ENCODE measurements around the gene BCAR1. TPM values are rescaled to one million over a fixed set of nuclear protein-coding genes. Genes with fewer than 3 reads are reported as not detected.
"Not testable (repeated sequence)": the region's sequence is repeated elsewhere in the genome, so short reads cannot be mapped to it uniquely, and the experiment has no call there.

The BCAR1 gene
- total RNA-seq, 1 donor: 33.4 TPM

DNA sequence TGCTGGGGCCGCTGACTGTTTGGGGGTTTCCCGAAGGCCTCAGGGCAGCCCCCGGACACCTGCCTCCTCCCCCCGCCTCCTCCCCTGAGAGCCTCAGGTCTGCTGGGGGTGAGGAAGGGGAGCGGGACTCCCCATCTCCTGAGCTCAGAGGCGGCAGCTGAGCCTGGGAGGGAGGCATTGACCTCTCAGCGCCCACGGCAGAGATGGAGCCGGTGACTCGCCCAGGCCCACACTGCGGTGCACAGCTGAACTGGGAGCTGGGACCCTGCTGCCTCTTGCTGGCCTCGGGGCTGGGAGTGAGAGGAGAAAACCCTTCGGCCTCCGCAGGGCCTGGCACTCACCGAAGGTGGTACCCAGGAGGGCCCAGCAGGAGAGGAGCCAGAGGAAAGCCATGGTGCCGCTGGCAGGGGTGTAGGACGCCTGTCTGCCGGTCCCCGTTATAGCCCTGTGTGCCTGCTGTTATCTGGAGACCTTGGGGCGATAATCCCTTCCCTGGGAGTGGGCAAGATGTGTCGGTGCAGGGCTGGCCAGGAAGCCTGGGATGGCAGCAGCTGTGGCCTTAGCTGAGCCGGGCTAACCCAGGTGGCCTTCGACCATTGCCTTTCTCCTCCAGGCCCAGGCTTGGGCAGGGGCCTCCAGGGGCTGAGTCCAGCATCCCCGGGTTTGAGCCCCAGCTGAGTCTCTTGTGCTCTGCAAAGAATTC lies 44.5 kb downstream of the BCAR1 start, which contains the start of gene CTRB2:
TSS of gene CTRB2 (minus strand) at position 413 of the 703 bp plus-strand sequence. CDS start at position 393, 20 bp downstream.
- H3K4me3 ChIP-seq (ENCODE audit: low read depth, low read length): no peak within 1 kb of the TSS
- TF ChIP-seq, protein P1, sequence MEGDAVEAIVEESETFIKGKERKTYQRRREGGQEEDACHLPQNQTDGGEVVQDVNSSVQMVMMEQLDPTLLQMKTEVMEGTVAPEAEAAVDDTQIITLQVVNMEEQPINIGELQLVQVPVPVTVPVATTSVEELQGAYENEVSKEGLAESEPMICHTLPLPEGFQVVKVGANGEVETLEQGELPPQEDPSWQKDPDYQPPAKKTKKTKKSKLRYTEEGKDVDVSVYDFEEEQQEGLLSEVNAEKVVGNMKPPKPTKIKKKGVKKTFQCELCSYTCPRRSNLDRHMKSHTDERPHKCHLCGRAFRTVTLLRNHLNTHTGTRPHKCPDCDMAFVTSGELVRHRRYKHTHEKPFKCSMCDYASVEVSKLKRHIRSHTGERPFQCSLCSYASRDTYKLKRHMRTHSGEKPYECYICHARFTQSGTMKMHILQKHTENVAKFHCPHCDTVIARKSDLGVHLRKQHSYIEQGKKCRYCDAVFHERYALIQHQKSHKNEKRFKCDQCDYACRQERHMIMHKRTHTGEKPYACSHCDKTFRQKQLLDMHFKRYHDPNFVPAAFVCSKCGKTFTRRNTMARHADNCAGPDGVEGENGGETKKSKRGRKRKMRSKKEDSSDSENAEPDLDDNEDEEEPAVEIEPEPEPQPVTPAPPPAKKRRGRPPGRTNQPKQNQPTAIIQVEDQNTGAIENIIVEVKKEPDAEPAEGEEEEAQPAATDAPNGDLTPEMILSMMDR (IDR thresholded peaks at IDR 0.05; ENCODE audit: insufficient read depth, low read length): no peak
- DNase-seq (ENCODE audit: low read depth): no peak

DNA sequence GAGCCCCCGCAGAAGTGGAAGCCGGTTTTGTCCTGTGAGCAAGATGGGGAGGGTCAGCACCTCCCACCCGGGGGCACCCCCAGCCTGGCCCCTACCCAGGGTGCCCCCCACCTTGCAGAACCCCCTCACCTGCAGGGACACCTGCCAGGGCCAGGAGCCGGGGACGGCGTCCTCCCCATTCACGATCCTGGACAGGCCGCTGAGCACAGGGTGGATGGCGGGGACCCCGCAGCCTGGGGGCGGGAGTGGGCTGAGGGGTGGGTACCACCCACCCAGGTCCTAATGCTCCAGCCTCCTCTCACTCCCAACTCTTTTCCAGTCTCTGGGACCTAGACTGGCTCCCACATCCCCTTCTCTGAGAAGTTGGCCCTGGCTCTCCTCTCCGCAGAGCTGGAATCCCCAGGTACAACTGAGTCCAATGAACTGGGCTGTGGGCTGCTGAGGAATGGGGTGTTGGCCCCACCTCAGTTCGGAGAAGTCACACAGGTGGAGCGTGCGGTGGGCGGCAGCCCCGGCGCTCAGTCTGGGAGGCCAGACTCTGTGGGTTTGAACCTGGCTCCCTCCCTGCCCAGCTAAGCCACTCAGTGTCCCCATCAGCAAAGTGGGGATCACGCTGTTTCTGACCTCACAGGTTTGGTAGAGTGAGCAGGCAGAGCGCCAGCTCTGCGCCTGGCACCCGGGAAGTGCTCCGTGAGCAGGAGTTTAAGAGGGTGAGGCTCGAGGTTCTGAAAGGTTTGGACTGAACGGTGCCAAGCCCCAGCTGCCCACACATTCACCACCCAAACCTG lies 45.3 kb downstream of the BCAR1 start:
- H3K4me3 ChIP-seq (ENCODE audit: low read depth, low read length); DNase-seq (ENCODE audit: low read depth): not testable (repeated sequence)

DNA sequence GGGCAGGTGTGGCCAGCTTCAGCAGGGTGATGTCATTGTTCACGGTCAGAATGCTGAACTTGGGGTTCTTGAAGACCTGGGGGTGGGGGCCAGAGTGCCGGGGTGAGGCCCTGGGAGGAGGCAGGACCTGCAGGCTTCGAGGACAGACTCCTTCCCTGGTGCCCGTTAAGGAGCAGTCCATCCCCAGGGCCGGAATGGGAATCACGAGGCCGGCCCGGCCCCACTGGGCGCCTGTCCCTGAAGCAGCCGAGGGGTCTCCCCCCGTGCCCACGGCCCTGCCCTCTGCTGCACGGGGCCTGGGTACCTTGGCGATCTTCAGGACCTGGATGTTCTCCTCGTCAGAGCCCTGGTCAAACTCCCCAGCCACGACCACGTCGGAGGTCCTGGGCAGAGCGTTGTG lies 46.0 kb downstream of the BCAR1 start:
- H3K4me3 ChIP-seq (ENCODE audit: low read depth, low read length); DNase-seq (ENCODE audit: low read depth): not testable (repeated sequence)

DNA sequence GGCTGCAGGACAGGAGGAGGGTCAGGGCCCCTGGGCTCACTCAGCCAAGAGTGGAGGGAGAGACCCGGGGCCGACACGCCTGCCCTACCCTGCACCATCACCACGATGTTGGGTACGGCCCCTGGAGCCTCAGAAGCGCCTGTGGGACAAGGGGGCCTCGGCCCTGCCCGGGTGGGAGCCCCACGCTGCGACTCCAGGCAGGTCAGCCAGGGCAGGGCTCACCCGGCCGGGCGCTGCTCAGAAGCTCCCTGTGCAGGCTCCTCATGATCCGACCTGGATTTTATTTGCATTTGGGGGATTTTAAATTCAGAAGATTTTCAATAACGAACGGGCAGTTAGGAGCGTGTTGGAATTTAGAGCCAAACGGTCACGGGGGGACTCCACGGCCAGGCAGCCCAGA lies 46.5 kb downstream of the BCAR1 start:
- DNase-seq (ENCODE audit: low read depth): not testable (repeated sequence)

DNA sequence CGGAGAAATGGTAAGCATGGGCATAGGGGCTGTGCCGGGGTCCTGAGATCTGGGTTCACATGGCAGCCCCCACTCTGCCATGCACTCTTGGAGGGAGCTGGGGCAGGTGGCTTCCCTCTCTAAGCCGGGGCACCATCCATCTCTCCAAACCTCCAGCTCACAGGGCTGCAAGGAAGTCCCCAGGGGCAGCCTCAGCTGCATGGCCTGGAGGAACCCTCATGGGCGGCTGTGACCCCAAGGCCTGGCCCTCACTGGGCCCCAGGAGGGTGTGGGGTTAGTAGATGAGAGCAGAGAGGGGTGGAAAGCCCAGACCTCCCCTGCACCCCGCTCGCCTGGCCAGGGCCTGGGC lies 47.0 kb downstream of the BCAR1 start:
- TF ChIP-seq, protein P1 (IDR thresholded peaks at IDR 0.05; ENCODE audit: insufficient read depth, low read length): no peak
- H3K4me3 ChIP-seq (ENCODE audit: low read depth, low read length): no peak overlapping the region
- DNase-seq (ENCODE audit: low read depth): no peak

More for the DNA sequence above, 46.5 kb downstream of the BCAR1 start:
- not testable (repeated sequence) for H3K4me3 ChIP-seq (ENCODE audit: low read depth, low read length)

DNA sequence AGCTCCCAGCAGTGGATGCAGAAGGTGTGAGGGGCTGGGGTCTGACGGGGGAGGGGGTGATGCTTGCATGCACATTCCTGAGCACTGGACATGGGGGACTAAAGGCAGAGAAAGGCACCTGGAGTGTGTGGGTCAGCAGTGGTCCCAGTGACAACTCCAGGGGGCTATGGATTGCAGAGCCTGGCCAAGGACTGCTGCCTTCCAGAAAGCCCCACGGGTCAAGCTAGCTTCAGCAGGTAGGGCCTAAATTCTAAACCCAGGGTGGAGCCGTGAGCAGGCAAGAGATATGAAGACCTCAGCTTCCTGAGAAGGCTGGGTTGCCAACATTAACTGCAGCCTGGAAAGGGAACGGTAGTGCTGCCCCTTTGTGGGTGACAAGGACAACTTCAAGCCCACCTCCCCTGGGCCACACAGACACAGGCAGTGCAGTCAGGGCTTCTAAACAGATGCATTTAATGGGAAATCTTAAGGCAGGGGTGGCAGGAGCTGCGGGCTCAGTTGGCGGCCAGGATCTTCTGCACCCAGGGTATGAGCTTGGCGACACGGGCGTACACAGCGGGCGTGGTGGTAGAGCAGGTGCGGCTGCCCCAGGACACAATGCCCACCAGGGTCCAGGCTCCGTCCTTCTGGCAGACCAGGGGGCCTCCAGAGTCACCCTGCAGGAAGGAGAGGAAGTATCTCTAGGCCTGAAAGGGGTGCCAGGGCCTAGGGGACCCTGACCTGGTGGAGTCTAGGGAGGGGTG lies 47.6 kb downstream of the BCAR1 start:
- DNase-seq (ENCODE audit: low read depth): no peak
- TF ChIP-seq, protein P1 (IDR thresholded peaks at IDR 0.05; ENCODE audit: insufficient read depth, low read length): no peak
- no peak overlapping the region for H3K4me3 ChIP-seq (ENCODE audit: low read depth, low read length)

DNA sequence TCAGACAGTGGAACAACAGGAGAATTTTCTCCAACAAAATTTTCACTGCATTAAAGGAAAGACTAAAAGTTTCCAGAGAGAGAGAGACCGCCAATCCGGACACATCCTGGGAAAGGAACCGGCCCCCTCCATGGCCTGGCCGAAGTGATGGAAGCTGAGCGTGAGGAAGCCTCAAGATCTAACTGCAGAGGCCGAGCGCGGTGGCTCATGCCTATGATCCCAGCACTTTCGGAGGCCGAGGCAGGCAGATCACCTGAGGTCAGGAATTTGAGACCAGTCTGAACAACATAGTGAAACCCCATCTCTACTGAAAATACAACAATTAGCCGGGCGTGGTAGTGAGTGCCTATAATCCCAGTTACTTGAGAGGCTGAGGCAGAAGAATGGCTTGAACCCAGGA lies 48.3 kb downstream of the BCAR1 start:
- TF ChIP-seq, protein P1 (IDR thresholded peaks at IDR 0.05; ENCODE audit: insufficient read depth, low read length): no peak
- no peak overlapping the region for H3K4me3 ChIP-seq (ENCODE audit: low read depth, low read length)
- DNase-seq (ENCODE audit: low read depth): no peak

DNA sequence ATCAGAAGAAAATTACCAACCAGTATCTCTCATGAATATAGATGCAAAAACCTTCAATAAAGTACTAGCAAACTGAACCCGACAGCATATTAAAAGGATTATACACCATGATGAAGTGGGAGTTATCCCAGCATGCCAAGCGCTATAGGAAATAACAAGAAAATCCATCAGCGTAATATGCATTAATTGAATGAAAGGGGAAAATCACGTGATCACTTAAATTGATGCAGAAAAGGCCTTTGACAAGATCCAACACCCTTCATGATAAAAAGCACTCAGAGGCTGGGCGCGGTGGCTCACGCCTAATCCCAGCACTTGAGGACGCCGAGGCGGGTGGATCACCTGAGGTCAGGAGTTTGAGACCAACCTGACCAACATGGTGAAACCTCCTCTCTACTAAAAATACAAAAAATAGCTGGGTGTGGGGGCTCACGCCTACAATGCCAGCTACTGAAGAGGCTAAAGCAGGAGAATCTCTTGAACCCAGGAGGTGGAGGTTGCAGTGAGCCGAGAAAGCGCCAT lies 49.3 kb downstream of the BCAR1 start:
- TF ChIP-seq, protein P1 (IDR thresholded peaks at IDR 0.05; ENCODE audit: insufficient read depth, low read length): no peak
- no peak for DNase-seq (ENCODE audit: low read depth)

More for the DNA sequence above, 49.3 kb downstream of the BCAR1 start:
- H3K4me3 ChIP-seq (ENCODE audit: low read depth, low read length): no peak overlapping the region

Data from fibroblast of the aortic adventitia (primary cell).